Measurements from ENCODE around the gene ARSB.
A peak's percentile ranks its signal among the peaks of the same experiment; 100 is the strongest.
"Not testable (repeated sequence)": the region's sequence is repeated elsewhere in the genome, so short reads cannot be mapped to it uniquely, and the experiment has no call there.

Gene ARSB

DNA sequence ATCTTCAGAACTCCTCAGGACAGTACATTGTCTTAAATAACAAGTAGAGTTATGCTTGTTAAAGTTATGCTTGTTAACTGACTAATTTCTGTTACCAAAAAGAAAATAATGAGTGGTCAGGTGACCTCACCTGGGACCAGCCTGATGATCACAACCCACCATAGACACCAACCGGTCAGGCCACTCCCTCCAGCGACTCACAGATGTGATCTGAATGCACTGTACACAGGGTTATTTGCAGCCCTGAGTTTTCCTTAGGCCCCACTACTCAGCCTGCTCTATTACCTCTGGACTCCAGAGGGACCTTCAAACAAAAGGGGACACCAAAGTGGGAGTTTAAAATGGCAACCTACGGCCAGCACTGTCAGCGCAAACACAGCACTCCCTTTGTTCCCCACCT lies 55.3 kb downstream of the ARSB start:
- no peak for DNase-seq

DNA sequence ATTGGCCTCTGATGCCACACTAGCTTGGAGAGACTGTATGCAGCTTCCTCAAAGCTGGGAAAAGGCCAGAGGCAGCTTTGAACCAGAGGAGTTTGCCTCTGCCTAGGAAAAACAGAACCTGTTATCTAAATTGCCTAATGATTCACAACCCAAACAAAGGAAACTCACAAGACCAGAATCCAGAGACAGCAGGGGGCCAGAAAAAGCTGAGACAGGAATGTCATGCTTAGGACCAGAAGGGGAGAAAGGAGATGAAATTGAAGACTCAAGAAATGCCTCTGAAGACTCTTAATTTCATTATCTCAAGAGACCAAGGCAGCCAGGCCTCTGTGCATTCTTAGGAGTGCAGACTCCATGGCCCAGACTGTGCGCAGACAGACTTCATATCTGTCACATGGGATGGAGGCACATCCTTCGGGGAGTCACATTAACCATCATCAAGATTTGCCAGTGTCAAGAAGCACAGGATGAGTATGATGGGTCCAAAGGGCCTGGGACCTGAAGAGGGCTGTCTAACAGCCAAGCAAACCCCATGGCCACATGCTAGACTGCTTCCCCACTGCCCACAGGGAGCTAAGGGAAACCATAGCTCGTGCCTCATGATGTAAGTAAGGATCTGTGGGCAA lies 57.3 kb downstream of the ARSB start:
- peak; percentile 86 for DNase-seq

DNA sequence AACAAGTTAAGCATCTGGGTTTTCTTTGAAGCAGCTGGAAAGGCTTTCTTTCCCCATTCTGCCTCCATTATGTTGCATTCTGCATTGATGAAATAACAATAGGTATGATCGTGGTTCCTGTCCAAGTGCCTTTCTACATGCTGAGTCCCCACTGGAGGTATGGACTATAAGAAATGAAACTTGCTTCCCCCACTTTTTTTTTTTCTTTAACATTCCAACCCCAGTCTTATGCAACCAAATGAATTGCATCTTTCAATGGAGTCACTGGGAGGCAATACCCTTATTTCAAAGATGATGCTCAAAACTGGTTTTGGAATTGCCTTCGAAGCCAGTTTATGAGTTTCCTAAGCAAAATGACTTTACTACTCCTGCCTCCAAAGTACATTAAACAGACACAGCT lies 58.9 kb downstream of the ARSB start:
- no peak for DNase-seq

DNA sequence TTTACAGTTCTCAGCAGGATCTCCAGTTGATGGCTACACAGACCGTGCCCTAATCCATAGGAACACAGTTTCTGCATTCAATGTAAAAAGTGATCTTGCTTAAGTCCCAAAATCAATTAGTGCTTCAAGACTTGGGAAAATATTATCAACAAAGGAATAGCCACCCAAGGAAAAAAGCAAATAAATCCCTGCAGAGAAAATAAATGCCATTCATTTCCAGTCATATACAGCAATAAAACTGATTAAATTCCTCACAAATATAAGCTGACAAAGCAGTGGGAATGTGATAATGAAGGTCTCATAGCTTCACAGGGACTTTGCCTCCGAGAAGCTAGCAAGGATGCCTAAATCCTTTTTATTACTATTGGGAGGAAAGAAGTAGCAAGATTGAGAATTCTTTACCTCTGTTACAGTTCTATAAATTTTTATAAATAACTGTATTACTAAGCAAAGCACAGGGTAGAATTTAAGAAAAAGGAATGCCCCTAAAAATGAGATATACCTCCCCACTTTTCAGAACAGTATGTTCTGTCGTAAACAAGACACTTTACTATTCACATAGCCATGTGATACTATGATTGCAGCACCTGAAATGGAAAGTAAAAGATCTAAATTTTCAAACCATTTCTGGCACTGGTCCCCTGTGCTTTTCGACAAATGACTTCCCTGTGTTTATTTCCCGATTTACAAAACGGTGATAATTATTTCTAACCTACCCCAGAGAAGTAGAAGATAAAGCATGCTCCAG lies 59.8 kb downstream of the ARSB start:
- DNase-seq = no peak

DNA sequence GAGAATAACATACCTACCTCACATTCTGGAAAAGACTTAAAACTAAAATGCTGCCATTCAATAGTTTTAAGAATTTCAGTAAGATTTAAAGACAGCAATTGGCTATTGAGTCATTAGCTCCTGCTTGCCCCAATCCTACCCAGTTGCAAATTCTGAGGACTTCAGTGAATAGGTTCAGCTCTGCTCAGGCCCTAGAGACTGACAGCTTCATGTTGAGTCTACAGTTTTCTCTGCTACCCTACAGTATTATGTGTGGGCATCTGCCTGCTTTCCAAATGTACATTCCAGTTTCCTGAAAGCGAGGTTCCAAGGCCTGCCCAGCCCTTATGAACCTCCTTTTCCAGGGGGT lies 61.5 kb downstream of the ARSB start:
- DNase-seq = no peak

DNA sequence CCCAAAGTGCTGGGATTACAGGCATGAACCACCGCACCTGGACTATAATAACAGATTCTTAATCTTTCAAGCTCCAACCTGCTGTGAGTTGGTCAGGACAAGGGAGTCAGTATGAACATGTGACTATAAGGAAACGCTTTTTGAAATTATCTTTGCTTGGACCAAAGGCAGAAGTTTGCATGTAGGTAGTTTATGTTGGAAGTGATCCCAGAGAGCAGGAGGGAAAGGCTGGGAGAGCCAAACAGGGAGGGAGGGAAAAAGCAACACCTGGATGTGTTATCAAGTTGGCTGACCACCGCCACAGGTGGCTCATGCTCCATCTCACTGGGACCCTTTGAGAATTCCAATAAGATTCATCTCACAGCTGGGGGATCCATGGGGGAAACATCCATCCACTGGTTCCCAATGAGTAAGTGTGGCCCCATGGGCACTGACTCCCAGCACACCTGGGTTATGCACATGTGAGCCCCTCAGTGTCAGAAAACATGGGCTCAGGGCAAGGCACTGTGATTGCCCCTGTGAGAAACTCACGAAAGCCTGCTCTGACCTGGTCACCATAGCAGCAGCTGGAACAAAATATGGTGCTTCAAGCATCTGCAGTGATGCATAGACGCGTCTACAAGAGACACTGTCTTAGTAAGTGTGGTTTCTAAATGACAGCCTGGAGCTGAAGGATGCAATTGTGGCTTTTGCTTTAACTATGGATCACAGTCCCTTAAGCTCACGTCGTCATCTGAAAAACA lies 62.1 kb downstream of the ARSB start:
- DNase-seq = no peak

DNA sequence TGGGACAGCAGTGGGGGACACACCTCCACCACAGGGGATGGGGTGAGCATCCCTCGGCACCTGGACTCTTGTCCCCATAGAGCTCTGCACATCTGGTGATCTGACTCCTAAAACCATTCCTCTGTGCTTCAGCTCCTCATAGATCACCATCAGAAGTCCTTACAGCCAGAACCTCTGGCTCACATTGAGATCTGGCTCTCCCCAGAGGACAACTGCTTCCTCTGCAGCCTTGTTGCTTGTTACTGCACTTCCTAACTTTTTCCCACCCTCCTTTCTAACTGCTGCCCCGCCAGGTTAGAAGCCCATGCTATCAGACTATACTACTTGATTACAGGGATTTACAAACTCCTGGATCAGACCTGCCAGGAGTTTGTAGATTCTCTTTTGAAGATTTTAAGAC lies 64.5 kb downstream of the ARSB start:
- peak; percentile 5 for DNase-seq

DNA sequence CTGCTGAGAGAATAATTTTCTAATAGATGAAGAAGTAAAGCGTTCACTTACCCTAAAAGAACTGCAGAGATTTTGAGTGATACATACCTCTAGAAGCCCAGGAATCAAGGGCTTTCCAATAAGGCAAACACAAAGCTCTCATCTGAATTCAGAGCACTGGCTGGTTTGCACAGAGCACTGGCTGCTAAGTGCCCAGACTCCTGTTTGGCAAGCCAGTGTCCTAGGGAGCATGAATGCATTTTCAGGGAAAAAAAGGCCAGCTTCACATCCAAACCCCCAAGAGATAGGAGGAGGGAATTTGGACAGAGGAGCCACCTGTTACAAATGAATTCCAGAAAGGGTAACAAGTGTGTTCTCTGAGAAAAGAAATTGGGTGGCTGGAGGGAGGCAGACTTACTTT lies 65.3 kb downstream of the ARSB start:
- no peak for DNase-seq

DNA sequence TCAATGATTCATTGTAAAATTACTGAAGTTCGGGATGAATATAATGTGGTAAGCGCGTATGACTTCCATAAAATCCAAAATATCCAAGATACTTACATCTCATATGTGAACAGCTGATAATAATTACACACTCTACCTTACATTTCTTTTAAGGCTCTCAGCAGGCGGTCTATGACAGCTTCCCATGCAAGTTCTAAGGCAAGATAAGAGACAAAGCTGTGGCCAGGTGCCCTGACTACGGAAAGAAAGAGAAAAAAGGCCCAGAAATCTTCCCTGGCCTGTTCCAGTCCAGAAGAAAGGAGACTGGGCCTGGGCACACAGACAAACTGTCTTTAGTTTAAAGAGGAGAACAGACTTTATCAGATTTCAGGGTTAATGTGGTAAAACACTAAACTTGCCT lies 69.1 kb downstream of the ARSB start:
- no peak for DNase-seq

DNA sequence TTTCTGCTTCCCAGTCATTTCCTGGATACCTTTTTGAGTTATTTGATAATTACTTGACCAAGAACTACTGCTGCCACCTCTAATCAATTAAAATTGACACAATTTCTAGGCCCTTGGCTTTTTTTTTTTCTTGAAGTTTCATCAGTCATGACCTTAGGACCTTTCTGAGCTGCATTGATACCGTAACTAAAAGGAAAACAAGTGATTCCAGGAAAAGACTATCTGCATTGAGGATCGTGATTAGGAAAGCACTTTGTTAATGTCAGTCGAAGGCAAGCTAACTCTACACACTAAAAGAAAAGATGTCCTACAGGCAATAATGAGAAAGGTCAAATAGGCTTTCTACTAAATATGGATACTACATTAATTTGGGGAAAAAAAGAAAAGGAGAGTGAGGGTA lies 69.9 kb downstream of the ARSB start:
- no peak for DNase-seq

DNA sequence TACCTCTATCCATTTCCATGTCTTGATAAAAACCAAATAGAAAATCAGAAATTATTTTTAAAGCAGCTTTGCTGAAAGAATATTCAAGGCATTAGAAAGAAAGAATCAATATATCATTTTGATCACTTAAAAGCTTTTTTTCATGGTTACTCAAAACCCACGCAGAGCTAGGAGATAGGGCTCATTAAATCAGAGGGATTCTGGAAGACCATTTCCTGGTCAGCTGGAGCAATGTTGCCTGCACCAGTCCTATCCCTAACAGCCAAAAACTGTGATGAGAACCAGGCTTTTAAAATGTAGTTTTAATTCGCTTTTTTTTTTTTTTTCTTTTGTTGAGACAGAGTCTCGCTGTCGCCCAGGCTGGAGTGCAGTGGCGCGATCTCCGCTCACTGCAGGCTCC lies 72.3 kb downstream of the ARSB start:
- DNase-seq = no peak

DNA sequence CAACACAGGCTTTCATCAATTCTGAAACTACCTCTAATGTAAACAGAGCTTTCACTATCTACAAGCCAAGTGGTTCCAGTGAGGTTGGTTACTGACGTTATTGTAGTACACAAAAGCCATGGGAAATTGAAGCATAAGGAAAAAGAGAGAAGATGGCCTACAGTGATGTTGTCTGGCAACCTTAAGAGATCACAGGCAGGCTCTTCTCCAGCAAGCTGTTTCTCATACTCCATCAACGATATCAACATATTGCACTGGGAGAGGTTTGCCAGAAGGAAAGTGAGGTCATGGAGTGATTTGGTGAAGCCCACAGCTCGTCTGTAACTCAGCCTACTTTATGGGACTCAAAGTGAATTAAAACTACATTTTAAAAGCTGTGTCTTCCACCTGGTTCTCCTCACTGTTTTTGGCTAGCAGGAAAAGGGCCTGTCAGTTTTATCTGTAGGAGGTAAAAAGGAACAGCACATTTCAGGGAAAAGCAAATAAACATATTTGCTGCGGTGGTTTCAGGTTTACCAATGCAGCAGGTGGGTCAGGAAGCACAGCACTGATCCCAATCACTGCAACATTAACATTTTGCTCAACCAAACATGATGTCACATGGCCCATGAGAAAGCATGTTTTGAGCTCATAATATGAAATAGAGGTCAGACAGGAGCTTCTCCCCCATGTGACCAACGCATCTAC lies 72.9 kb downstream of the ARSB start:
- peak; percentile 17 for DNase-seq

DNA sequence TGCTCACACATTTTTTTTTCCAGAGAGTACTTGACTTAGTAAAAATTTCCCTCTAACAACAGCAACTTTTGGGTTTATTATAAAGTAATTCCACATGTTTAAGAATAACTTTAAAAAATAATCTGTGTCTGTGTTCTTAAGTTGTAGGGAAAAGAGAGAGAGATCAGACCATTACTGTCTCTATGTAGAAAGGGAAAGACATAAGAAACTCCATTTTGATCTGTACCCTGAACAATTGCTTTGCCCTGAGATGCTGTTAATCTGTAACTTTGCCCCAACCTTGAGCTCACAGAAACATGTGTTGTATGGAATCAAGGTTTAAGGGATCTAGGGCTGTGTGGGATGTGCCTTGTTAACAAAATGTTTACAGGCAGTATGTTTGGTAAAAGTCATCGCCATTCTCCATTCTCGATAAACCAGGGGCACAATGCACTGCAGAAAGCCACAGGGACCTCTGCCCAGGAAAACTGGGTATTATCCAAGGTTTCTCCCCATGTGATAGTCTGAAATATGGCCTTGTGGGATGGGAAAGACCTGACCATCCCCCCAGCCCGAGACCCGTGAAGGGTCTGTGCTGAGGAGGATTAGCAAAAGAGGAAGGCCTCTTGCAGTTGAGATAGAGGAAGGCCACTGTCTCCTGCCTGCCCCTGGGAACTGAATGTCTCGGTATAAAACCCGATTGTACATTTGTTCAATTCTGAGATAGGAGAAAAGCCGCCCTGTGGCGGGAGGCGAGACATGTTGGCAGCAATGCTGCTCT lies 75.7 kb downstream of the ARSB start:
- DNase-seq = not testable (repeated sequence)

DNA sequence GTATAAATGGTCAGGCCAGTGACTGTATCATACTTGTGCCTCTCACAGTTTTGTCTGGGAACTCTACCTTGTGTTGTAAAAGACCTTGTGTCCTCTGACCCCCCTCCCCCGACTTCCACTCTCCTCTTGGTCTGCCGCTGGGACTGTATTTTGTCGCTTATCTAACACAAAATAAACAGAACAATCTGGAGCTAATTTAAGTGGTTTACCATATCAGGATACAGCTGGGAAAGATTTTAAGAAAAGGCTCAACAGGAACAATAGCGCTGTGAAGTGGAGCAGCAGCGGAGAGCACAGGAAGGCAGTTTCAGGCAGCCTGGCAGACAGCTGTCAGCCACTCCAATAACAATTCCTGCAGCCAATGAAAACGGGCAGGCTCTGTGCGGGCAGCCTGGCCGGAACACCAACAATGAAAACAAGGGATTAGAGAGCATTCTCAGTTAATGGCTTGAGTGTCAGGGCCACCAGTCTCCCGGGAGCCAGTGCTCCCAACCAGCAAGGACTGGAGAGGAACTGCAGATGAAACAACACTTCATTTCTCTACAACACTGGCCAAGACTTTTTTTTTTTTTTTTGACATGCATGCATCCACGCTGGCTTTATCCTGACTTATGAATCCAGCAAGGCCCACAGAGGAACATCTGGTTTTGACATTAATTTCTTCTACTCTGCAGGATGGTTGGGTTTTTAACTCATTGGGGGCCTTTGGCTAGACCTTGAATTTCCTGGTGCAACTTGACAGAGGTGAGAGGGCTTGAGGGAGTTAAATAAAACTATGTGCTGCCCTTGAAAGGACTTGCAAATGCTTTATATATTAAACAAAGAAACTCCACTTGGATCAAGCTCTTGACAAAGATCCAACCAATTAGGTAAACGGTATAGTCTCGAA lies 76.7 kb downstream of the ARSB start:
- no peak for DNase-seq

DNA sequence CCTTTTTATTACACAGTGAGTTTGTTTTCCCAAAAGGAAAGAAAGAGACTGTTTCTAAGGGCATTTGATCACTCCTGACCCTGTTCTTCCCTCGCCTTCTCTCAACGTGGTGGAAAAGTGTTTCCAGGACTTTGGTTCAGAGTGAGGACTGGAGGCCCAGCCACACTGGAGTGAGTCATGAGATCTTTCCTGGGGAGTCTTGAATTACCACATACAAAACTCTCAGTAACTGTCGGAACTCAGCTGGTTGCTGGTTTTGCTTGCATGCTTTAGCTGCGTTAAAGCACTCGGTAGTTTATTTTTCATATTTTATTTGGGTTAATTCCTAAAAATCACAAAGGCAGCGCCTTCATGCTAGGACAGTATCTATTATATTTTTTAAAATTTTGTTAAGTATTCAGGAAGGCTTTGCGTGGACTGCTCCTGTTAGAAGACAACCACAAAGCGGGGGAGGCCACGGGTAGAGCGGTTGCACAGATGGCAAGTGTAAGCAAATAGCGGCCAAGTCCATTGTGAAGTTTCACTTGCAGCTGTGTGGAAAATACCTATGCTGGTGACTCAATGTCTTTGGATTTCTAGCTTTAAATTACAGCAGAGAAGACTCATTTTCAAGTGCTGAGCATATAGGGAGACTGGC lies 77.7 kb downstream of the ARSB start:
- peak; percentile 80 for DNase-seq

DNA sequence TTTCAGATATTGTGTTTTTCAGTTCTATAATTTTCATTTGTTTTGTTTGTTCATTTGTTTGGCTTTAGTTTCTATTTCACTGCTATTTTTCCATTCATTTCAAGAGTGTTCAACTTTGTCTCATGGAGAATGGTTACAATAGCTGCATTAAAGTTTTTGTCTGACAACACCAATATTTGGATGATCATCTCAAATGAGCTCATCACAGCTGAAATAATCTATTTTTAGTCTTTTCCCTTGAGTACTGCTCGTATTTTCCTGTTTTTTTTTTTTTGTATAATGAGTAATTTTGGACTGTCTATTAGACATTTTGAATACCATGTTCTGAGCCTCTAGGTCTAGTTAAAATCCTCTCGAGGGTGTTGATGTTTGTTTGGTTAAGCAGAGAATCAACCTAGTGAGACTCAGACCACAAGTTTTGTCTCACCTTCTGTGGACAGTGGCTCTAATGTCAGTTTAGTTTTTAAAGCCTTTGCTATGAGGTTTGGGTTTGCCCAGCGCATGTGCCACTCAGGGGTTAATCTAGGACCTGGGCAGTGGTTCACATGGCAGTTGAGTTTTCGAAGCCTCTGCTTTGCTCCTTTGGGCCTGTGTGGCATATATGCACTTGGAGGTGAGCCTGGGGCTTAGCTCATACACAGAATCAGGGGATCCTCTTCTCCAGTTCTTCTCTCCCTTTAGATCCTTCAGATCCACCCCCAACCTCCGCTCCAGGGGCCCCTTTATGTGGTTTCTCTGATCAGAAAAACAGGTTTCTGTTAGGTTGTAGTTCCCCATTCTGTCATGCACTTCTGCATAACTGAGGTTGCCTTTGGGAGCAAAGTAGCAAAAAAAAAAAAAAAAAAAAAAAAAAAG lies 79.8 kb downstream of the ARSB start:
- DNase-seq = no peak

DNA sequence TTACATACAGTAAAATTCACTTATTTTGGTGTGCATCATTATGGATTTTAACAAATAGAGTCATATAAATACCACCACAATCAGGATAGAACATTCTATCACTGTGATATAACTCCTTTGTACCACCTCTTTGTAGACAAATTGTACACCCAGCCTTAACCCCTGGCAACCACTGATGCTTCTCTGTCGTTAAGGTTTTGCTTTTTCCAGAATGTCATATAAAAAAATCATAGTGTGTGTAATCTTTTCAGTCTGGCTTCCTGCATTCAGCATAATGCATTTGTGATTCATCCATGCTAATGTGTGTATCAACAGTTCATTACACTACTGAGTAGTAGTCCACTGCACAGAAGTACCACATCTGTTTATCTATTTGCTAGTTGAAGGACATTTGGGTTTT lies 81.2 kb downstream of the ARSB start:
- no peak for DNase-seq

DNA sequence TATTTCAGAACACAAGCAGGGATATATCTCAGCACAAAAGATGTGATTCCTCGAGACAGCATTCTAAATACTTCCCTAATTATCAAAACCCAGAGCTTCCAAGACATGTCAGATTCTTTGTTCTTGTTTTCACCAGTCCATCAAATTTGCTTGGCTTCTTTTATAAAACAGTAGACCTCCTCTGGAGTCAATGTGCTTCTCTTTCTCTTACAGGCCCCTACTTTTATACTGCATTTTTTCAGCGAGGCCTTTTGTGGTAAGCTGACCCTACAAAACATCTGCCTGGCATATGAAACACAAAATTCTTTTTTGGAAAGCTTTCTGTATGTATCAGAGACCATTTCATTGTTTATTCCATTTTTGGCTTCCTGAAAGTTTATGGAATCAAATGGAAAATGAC lies 81.8 kb downstream of the ARSB start:
- no peak for DNase-seq

DNA sequence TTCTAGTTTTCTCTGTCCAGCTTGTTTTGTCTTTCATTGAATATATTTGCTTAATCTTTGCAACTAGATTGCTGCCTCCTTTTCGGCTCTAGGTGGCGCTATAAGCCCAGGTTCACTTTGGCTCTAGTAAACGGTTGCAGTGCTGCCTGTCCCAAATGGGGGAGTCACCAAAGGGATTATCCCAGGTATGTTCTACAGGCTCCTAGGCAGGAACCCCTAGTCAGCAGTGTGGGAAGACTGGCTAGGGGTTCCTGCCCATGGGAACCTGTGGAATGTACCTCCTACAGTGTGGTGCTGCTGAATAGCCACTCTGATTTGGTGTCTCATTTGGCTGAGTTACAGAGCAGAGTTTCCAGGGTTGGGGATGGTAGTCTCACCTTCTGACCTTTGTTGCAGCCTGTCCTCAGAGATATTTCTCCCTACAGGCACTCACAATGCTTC lies 85.2 kb downstream of the ARSB start:
- peak; percentile 65 for DNase-seq

DNA sequence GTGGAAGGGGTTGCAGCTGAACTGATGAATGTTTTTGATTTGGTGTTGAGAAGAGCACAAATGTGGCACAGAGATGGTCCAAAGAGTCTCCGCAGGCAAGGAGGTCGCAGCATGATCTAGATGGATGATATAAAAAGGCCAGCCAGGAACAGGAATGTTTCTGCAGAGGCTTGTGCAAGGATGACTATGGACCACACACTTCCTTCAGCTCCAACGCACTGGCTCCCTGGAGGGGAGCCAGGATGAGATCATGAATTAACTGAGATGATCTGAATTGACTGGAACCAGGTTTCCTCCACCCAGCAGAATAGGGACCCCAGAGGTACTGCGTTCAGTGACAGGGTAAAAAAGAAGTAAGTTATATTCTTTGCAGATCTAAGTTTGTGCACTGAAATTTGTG lies 89.0 kb downstream of the ARSB start:
- DNase-seq = peak; percentile 70

All from NCI-H226 (cell line).